ENCODE measurements around the gene NMNAT2. TPM values are rescaled to one million over a fixed set of nuclear protein-coding genes. Genes with fewer than 3 reads are reported as not detected.

NMNAT2 gene
- total RNA-seq, 1 experiment from 2014 or later, result 1.6 TPM

DNA sequence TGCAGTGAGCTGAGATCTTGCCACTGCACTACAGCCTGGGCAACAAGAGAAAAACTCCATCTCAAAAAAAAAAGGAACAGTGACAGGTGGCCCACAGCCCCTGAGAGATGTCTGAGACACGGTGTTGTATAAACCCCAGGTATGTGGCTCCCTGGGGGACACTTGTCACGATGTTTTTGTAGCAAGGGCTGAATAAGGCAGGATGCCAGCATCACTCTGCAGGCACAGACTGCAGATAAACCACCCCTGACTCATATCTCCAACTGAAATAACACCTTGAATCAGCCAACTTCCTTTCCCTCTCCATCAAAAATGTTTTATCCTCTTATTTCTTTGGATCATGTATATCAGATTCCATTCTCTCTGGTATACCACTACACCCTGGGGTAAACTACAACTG lies 52.5 kb downstream of the NMNAT2 start:
- Histone ChIP-seq H3K27me3 (ENCODE audit: control insufficient read depth, insufficient read depth, low read length) (no peaks in the 10 kb centered on the region), H3K36me3 (replicated peaks; ENCODE audit: control insufficient read depth, insufficient read depth, low read length) (no peaks in the 10 kb centered on the region), H3K4me3 (ENCODE audit: insufficient read depth, low read depth, low read length) (no peak overlapping the region)
- DNase-seq, result no peak

DNA sequence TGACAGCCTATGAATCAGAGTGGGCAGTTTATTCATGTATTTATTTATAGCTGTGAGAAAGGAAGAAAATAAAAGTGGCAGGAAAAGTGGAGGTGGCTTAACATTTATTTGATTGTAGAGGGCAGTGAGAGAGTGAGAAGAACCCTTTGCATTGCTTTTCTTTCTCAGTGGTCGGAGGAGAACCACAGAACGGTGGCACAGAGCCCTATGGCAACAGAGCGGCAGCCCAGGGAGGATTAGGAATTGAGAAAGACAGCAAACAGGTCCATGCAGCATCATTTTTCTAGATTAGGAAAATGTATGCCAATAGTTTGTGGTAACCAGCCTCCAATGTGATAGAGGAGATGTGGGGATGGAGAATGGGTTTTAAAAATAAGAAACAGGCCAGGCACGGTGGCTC lies 53.1 kb downstream of the NMNAT2 start:
- no peak for DNase-seq
- H3K27me3 ChIP-seq (ENCODE audit: control insufficient read depth, insufficient read depth, low read length), result no peaks in the 10 kb centered on the region
- no peaks in the 10 kb centered on the region for H3K36me3 ChIP-seq (replicated peaks; ENCODE audit: control insufficient read depth, insufficient read depth, low read length)
- no peak overlapping the region for H3K4me3 ChIP-seq (ENCODE audit: insufficient read depth, low read depth, low read length)

DNA sequence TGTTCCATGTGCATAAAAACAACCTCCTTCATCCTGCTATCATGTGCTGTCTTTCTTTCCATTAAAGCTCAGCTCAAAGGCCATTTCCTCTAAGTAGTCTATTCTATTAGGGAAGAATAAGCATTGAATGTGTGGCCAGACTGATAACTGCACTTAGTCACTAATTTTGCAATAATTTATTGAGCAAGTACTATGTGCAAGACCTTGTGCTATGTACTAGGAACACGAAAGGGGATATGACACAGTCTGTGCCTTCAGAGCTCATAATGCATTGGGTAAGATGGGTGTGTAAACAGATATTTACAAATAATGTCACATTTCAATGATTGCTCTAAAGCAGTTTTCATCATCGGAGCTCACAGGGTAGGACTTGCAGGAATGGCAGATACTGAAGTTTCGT lies 54.2 kb downstream of the NMNAT2 start:
- no peaks in the 10 kb centered on the region for H3K27me3 ChIP-seq (ENCODE audit: control insufficient read depth, insufficient read depth, low read length)
- no peak for DNase-seq
- no peaks in the 10 kb centered on the region for H3K36me3 ChIP-seq (replicated peaks; ENCODE audit: control insufficient read depth, insufficient read depth, low read length)
- H3K4me3 ChIP-seq (ENCODE audit: insufficient read depth, low read depth, low read length), result no peak overlapping the region

DNA sequence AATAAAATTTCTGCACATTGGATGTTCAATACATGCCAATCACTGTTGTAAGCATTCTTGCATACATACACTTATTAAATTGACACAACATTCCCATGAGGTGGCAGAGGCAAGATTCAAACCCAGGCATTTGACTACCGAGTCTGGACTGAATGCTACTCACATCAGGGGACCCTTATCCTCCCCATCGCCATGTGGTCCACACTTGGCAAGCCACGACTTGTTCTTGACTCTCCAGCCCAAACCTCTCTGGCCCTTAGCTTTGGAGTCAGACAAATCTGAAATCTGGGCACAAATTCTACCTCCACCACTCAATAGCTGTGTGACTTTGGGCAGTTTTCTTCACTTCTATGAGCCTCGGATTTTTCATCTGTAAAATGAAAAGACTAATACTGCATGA lies 57.1 kb downstream of the NMNAT2 start:
- Histone ChIP-seq H3K36me3 (replicated peaks; ENCODE audit: control insufficient read depth, insufficient read depth, low read length) (no peaks in the 10 kb centered on the region), H3K27me3 (ENCODE audit: control insufficient read depth, insufficient read depth, low read length) (no peaks in the 10 kb centered on the region), H3K4me3 (ENCODE audit: insufficient read depth, low read depth, low read length) (no peak overlapping the region)
- DNase-seq, result no peak

DNA sequence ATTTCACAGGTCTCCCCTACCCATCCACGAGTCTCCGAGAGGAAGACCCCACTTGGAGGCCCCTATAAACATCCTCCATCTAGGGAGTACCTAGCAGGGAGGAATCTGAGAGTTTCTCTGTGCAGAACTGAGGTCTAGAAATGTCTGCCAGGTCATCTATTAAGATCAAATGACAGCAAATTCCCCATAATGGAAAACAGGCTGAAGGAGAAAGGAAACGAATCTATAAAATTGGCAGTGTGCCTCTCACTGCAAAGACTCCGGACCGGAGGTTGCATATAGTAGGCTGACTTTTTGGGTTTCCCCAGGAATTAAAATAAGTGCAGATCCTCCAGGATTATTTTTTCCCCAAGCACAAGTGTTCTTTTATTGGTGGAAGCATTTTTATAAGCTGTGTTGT lies 57.7 kb downstream of the NMNAT2 start:
- Histone ChIP-seq H3K36me3 (replicated peaks; ENCODE audit: control insufficient read depth, insufficient read depth, low read length) (no peaks in the 10 kb centered on the region), H3K4me3 (ENCODE audit: insufficient read depth, low read depth, low read length) (no peak overlapping the region), H3K27me3 (ENCODE audit: control insufficient read depth, insufficient read depth, low read length) (no peaks in the 10 kb centered on the region)
- no peak for DNase-seq

DNA sequence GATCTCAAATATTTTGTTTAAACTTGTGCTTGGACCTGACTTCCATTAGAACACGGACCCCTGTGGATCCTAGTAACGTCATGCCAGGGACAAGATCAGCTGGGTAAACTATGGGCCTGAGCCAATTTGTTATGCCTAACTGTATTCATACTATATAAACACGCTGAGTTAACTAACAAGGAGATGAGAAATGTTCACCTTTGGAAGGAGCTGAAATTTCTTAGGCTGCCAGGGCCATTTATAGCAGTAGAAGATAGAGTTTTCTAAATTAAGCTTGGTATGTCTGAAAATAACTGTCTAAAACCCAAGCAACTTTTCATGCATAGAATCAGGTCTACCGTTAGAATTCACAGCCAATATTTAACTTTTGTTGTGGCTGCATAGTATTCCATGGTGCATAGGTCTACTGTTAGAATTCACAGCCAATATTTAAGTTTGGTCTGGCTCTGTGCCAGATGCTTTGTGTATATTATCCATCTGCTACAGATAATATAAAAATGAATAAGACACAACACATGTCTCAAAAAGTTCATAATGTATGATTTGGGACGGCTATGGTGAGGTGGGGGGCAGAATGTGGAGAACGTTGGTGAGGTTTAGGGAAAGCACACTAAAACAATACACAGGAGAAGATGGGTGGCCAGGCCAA lies 61.5 kb downstream of the NMNAT2 start:
- Histone ChIP-seq H3K27me3 (ENCODE audit: control insufficient read depth, insufficient read depth, low read length) (no peaks in the 10 kb centered on the region), H3K36me3 (replicated peaks; ENCODE audit: control insufficient read depth, insufficient read depth, low read length) (no peaks in the 10 kb centered on the region), H3K4me3 (ENCODE audit: insufficient read depth, low read depth, low read length) (no peak overlapping the region)
- no peak for DNase-seq

DNA sequence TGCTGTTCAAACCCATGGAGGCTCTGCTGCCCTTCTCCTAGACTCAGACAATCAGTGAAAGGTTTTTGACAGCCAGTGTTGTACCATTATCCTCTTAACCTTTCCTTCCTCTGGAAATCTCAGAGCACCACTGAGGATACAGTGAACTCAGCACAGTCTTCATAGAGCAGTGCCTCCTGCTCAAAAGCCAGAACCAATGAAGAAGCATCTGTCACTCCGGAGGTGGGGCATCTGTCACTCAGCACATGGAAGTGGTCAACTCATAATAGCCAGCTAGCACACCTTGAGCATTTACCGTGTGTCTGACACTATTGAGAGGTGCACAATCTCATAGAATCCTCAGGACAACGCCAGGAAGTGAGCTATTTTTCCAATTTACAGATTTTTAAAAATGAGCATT lies 62.4 kb downstream of the NMNAT2 start:
- Histone ChIP-seq H3K4me3 (ENCODE audit: insufficient read depth, low read depth, low read length) (no peak overlapping the region), H3K27me3 (ENCODE audit: control insufficient read depth, insufficient read depth, low read length) (no peaks in the 10 kb centered on the region), H3K36me3 (replicated peaks; ENCODE audit: control insufficient read depth, insufficient read depth, low read length) (no peaks in the 10 kb centered on the region)
- DNase-seq, result no peak

DNA sequence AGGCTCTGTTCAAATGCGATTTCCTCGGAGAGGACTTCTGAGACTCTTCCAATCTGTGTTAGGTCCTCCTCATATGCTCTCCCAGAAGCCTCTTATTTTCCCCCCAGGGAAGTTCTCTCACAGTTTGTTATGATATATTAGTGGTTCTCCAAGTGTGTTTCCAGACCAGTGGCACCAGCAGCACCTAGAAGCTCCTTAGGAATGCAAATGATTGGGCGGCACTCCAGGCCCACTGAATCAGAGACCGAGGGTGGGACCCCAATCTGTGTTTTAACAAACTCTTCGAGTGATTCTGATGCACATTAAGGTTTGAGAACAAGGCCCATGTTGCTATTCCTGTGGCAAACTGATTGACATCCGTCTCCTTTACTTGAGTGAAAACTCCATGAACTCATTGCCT lies 63.0 kb downstream of the NMNAT2 start:
- no peaks in the 10 kb centered on the region for H3K27me3 ChIP-seq (ENCODE audit: control insufficient read depth, insufficient read depth, low read length)
- no peak overlapping the region for H3K4me3 ChIP-seq (ENCODE audit: insufficient read depth, low read depth, low read length)
- H3K36me3 ChIP-seq (replicated peaks; ENCODE audit: control insufficient read depth, insufficient read depth, low read length), result no peaks in the 10 kb centered on the region
- no peak for DNase-seq

DNA sequence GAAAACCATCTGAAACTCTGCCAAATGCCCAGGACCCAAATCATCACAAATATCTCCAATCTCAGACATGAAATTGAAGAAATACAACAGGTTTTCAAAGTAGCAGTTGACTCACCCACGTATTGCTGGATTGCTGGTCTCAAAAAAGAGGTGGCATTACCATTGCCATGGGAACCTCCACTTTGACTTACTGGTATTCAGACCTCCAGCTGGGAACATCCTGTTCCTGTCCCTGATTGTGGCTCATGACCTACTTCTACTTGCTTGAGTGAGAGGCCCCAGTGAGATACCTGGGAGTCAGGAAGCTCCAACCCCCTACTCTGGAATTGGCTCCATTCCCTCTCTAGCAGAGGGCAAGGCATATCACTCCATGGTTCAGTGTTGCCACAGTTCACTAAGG lies 64.6 kb downstream of the NMNAT2 start:
- Histone ChIP-seq H3K27me3 (ENCODE audit: control insufficient read depth, insufficient read depth, low read length) (no peaks in the 10 kb centered on the region), H3K4me3 (ENCODE audit: insufficient read depth, low read depth, low read length) (no peak overlapping the region), H3K36me3 (replicated peaks; ENCODE audit: control insufficient read depth, insufficient read depth, low read length) (no peaks in the 10 kb centered on the region)
- no peak for DNase-seq

DNA sequence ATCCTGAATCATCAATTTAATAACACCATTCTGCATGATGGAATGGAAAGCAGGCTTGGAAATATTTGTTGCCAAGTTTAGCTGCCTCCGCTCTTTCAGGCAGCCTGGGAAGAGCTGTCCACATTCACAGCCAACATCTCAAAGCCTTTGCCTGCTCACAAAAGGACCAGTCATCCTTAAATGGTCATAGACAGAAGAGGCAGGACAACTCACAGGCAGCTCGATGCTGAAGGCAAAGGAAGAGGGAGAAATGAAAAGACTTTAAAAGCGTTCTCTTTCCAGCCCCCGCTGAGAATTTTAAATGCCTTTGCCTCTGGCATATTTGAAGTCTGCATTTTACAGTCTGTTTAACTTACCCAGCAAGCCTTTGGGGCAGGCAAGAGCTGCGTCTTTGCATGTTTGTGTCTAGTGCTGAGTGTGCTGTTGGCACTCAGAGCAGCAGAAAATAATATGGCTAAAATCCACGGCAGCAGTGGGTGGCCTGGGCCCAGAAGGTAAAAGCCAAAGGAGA lies 68.9 kb downstream of the NMNAT2 start:
- Histone ChIP-seq H3K36me3 (replicated peaks; ENCODE audit: control insufficient read depth, insufficient read depth, low read length) (no peaks in the 10 kb centered on the region), H3K4me3 (ENCODE audit: insufficient read depth, low read depth, low read length) (no peak overlapping the region), H3K27me3 (ENCODE audit: control insufficient read depth, insufficient read depth, low read length) (no peaks in the 10 kb centered on the region)
- DNase-seq, result no peak

DNA sequence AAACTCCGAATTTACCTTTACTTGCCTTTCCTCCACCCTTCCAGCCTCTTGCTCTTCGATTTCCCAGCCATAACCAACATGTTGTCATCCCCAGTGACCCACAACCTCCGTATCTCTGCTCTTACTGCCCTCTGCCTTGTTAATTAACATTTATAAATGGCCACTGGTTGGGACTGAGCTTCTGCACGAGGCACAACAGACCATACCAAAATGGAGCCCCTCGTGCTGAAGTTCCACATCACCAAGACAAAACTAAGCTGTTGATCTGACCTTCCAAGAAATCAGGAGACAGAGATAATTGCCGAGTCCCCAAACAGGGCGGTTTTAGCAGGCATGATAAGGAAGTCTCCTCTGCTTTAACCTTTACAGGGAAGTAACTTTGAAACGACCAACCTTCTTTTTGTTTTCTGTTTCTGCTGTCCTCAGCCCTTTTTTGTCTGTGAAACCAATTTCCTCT lies 71.9 kb downstream of the NMNAT2 start:
- H3K27me3 ChIP-seq (ENCODE audit: control insufficient read depth, insufficient read depth, low read length), result no peaks in the 10 kb centered on the region

DNA sequence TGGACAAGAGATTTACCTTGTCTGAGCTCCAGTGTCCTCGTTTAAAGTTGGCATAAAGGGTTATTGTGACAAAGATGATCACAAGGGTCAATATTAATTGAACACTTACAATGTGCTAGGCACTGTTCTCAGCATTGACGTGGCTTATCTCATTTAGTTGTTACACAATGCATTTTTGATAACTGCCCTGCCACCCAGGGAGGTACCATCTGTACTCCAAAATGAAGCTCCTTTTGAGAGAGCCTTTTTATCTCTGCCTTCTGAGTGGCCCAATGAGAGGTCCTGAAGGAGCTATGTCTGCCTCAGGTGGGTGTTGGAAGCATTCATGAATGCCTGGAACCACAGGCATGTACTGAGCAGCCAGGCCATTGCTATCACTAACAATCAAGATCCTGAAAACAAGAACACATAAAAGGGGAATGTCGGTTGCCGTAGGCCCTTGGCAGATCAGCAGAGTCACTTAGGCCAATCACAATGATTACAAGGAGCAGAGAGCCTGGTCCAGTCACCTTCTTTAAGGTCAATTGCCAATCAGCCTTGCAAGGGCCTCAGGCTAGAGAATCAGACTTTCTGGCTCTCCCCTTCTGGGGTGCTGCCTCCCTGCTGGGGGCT lies 78.5 kb downstream of the NMNAT2 start:
- no peaks in the 10 kb centered on the region for H3K36me3 ChIP-seq (replicated peaks; ENCODE audit: control insufficient read depth, insufficient read depth, low read length)
- no peak for DNase-seq

More for the DNA sequence above, 71.9 kb downstream of the NMNAT2 start:
- Histone ChIP-seq H3K4me3 (ENCODE audit: insufficient read depth, low read depth, low read length) (no peak overlapping the region), H3K36me3 (replicated peaks; ENCODE audit: control insufficient read depth, insufficient read depth, low read length) (no peaks in the 10 kb centered on the region)
- no peak for DNase-seq

DNA sequence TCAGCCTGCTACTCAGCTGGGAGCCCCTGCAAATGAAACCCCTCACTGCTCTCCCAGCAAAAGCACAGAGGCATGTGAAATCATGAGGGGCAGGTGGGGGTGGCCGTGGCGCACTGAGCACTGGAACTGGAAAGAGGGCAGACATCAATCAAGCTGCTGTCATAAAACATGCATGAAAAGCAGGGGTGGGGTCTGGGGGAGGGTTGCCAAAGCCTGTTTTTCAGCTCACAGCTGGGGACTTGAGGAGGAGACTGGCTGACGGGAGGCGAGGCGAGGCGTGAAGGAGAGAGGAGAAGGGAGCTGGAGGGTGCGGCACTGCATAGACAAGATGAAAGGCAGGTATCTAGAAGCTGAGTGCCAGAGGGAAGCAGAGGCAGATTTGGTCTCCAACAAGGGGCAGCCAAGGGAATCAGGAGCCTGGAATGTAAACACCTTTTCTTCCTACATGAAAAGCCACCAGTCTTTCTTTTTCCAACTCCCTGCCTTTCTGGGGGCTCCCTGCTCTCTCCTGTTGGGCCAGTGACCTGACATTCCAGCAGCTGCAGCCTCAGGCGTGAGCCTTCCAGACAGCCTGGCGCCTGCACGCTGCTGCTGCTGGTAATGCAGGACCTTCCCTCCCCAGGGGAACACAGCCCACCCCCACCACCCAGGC lies 87.0 kb downstream of the NMNAT2 start:
- no peaks in the 10 kb centered on the region for H3K36me3 ChIP-seq (replicated peaks; ENCODE audit: control insufficient read depth, insufficient read depth, low read length)
- H3K27me3 ChIP-seq (ENCODE audit: control insufficient read depth, insufficient read depth, low read length), result no peaks in the 10 kb centered on the region
- H3K4me3 ChIP-seq (ENCODE audit: insufficient read depth, low read depth, low read length), result no peak overlapping the region
- DNase-seq, result peak; percentile 61

More for the DNA sequence above, 78.5 kb downstream of the NMNAT2 start:
- Histone ChIP-seq H3K4me3 (ENCODE audit: insufficient read depth, low read depth, low read length) (no peak overlapping the region), H3K27me3 (ENCODE audit: control insufficient read depth, insufficient read depth, low read length) (no peaks in the 10 kb centered on the region)

DNA sequence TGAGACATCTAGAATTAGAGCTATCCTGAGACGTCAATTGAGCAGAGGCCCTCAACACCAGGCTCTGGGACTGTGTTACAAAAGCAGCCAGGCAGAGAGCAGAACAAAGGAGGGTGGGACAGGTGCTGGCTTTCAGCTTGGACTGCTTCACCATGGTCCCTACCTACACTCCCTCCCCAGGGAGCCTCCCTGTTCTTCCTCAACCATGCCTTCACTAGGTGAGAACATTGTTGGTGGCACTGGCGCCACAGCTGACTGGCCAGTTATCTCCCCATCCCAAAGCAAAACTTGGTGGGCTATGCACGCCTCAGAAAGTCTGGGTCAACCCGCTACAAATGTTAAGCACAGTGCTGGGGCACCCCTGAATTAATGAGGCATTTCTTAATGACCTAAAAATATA lies 87.8 kb downstream of the NMNAT2 start:
- H3K4me3 ChIP-seq (ENCODE audit: insufficient read depth, low read depth, low read length), result no peak overlapping the region
- H3K36me3 ChIP-seq (replicated peaks; ENCODE audit: control insufficient read depth, insufficient read depth, low read length), result no peaks in the 10 kb centered on the region
- H3K27me3 ChIP-seq (ENCODE audit: control insufficient read depth, insufficient read depth, low read length), result no peaks in the 10 kb centered on the region
- peak; percentile 40 for DNase-seq

DNA sequence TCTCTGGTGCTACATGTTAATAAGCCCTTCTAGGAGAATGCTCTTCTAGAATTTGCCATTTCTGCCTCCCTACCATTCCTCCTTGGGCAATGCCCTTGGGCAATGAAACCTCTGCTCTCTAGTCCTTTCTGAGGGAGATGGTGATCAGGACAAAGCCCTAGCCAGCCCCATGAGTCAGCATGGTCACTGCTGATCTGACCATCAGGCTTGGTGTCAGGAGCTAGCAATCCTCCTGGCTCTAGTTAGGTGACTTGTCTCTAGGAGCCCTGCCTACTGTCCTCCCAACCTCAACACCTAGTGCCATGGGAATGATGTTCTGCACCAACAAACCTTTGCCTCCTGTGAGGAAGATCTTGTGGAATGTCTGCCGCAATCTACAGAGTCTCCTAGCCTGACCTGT lies 89.8 kb downstream of the NMNAT2 start:
- H3K4me3 ChIP-seq (ENCODE audit: insufficient read depth, low read depth, low read length), result no peak overlapping the region

More for the DNA sequence above, 89.8 kb downstream of the NMNAT2 start:
- DNase-seq, result no peak
- H3K27me3 ChIP-seq (ENCODE audit: control insufficient read depth, insufficient read depth, low read length), result no peaks in the 10 kb centered on the region
- H3K36me3 ChIP-seq (replicated peaks; ENCODE audit: control insufficient read depth, insufficient read depth, low read length), result no peaks in the 10 kb centered on the region

Measured in H7 (cell line).